Measurements from ENCODE around the gene ZNF581.

ZNF581 gene

GRCh38 chr19:55683449-55684261, 40.2 kb downstream of the ZNF581 start:
- DNase-seq: no peak

GRCh38 chr19:55684946-55685681, 41.7 kb downstream of the ZNF581 start:
- no peak for DNase-seq

DNA sequence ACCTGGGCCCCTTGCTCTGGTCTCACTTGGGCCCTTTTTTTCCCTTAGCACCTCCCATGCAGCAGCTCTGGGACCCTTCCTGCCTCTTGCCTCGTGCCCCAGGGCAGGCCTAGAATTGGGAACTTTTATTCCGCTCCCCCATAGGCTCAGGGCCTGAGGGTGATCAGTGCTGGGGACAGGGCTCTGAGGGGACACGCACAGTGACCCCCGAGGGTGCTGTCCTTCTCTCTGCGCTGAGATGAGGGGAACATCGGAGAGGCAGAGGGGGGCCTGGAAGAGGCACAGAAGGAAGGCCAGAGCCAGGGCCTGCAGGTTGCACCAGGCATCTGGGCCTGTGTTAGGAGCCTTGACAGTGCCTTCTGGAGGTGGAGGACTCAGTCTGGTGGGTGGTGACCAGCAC, 42.3 kb downstream of the ZNF581 start:
- no peak for DNase-seq

DNA sequence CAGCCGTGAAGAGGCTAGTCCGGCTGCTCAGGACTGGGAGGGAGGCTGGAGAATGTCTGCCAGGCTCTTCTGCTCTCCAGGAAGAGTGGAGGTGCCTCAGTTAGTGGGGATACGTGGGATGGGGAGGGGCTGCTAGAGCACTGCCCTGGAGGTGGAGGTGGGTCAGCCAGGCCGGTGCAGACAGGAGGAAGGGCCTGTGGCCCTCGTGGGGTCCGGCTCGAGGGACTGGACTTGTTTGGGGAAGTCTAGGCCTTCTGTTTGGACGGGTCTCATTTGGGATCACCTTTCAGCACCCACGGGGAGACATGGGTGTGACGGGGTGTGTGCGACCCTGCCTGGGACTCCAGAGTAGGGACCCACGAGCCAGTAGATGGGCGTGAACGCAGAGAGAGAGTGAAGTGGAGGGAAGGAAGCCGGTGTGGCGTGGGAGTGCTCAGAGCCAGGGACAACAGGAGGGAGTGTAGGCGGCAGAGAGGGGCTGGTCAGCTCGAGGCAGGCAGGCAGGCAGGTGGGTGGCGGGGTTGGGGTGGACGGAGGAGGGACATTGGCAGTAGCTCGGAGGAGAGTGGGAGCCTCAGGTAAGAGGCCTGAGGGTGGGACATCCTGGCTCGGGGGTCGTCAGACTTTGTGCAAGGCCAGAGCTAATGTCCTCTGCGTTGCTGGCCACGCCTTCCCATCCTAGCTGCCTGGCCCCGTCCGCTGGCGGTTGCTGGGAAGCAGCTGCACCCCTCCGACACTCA, 43.0 kb downstream of the ZNF581 start:
- no peak for DNase-seq

DNA sequence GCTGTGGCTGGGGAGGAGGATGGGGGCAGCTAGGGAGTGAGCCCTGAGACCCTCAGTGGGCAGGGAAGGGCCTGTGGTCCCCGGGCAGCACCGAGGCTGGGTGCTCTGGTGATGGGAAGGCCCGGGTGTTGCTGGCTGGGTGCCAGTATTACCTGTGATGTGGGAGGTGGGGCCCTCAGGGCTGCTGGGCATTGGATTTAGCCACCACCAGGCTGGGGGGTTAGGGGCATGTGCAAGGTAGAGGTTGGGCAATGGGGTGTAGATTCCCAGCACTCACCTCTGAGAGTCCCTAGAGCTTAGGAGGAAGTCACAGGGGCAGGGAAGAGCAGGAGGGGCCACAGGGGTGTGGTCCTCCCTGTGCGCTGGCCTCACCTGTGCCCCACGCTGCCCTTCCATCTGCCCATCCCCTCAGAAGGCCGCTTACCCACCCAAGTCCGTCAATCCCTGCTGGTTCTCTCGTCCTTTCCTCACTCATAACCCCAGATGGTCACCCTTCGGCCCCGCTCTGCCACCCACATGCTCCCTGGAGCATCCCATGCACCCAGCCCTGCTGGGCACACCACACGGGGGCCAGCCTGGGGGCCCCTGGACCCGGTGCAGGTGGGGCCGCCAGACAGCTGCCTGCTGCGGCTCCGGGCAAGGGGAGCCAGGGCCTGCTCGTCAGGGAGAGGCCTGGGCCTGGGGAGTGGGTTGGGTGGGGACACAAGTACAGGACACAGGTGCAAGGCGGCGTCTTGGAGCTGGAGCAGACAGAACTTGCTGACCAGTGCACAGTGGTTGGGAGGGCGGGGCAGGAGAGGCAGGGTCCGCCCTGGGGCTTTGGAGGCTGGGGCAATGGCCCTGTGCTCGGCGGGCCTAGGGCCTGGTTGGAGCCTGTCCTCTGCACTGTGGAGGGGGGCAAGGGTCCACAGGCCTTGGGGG, 44.1 kb downstream of the ZNF581 start:
- no peak for DNase-seq

GRCh38 chr19:55688422-55689218, 45.2 kb downstream of the ZNF581 start:
- DNase-seq: no peak

GRCh38 chr19:55689411-55690108, 46.1 kb downstream of the ZNF581 start:
- no peak for DNase-seq

DNA sequence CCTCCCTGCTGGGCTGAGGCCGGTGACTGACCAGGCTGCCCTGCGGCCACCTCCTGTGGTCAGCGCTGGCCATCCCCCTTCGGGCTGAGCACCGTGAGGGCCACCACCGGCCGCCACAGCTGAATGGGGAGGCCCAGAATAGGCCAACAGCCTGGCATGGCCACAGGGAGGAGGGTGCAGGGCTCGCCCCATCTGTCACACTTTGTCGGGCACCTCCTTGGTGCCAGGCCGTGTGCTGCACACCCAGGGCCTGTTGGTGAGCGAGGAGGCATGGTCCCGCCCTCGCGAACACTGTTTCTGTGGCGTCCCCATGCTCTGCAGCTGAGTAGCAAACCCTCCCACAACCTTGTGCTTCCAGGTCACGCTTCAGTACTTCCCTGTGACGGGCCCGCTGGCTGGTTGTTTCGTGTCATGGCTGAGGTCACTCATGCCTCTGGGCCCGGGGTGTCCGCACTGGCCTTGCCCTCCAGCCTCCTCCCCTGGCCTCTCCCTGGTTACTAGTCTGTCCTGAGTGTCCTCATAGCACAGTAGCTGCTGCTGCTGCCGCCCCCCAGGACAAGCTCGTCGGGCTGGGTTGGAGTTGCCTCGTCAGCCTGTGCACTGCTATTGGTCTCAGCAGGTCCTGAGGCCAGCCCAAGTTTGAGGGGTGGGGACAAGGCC, 46.8 kb downstream of the ZNF581 start:
- no peak for DNase-seq

GRCh38 chr19:55690769-55691545, 47.5 kb downstream of the ZNF581 start:
- DNase-seq: no peak

GRCh38 chr19:55691561-55692481, 48.4 kb downstream of the ZNF581 start:
- no peak for DNase-seq

- DNase-seq: no peak
Measured at GRCh38 chr19:55692681-55693081, 49.2 kb downstream of the ZNF581 start.

DNA sequence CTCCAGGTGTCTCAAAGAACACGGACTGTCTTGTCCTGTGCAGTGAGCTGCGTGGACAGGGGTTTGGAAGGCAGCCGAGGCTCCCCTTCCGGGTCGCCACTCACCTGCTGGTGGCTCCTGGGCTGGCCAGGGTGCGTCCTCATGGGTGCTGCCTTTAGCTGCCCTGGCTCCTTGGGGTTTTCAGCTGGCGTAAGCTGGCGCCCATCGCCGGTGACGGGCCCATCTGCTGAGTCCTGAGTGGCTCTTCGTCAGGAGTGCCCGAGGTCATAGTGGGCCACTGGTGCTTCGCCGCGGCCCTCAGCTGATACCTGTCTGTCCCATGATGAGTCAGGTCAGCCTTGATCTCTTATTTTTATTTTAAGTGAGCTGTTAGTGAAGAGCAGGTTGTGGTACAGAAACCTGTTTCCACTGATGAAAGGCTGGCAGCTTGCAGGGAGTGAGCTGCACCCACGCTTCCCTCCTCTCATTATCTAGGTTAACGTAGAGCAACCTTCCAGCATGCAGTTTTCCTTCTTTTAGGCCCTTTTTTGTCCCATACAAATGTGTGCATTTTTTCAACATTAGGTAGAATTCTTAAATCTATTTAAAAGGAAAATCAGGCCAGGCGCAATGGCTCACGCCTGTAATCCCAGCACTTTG, 50.0 kb downstream of the ZNF581 start:
- DNase-seq: peak in 1 of 2 donors; percentile 17

DNA sequence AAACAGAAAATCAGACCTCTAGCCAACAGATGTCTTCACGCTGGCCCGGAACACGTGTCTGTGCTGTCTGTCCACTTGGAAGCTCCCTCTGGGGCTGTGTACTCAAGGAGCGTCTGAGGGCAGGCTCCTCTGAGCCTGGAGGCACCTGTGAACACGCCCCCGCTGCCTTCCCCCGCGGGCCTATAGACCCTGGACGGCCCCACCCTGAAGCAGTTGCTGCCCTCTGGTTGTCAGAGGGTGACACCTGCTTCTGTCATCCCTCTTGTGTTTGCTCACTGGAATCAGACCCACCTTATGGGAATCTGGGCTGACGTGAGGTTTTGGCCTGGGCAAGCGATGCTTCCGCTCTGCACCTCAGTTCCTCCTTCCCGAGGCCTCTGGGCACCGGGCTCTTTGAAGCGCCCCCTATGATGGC, 50.8 kb downstream of the ZNF581 start:
- DNase-seq: no peak

DNA sequence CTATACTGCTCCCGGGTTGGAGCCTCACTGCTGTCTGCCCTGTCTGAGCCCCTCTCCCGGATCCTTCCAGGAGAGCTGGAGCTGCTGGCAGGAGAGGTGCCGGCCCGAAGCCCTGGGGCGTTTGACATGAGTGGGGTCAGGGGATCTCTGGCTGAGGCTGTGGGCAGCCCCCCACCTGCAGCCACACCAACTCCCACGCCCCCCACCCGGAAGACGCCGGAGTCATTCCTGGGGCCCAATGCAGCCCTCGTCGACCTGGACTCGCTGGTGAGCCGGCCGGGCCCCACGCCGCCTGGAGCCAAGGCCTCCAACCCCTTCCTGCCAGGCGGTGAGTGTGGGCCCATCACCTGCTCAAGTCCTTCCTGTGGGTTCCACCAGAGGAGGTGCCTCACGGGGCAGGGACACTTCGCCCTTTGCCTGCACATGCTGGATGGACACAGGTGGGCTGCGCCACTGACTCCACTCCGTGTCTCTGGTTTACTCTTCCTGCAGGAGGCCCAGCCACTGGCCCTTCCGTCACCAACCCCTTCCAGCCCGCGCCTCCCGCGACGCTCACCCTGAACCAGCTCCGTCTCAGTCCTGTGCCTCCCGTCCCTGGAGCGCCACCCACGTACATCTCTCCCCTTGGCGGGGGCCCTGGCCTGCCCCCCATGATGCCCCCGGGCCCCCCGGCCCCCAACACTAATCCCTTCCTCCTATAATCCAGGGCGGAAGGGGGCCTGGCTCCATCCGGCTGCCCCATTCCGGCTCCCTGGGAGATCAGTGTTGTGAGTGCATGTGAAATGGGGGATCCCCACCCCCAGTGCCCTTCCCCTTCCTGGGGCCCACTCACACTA, 51.4 kb downstream of the ZNF581 start:
- DNase-seq: no peak

All from hippocampal formation (tissue), 2 donors.